Type B pancreatic cell (in vitro differentiated cells): Measurements from ENCODE around the gene TLCD1. TPM values are rescaled to one million over a fixed set of nuclear protein-coding genes. Genes with fewer than 3 reads are reported as not detected.
A peak's percentile ranks its signal among the peaks of the same experiment; 100 is the strongest.

Experiments
- DNase-seq: peaks from one replicate; pipeline ENCODE4 v3.0.0; 2021; ENCODE audit warnings: mixed read lengths; ENCODE audit not compliant: unreplicated experiment; ENCODE audit errors: extremely low spot score
- H3K27ac Mint-ChIP-seq: 2 replicates; pipeline ENCODE4 v1.8.0; 2021; ENCODE audit warnings: mild to moderate bottlenecking, mixed read lengths
- H3K27me3 Mint-ChIP-seq: 2 replicates; pipeline ENCODE4 v1.8.0; 2021; ENCODE audit warnings: mixed read lengths
- H3K36me3 Mint-ChIP-seq: 2 replicates; pipeline ENCODE4 v1.8.0; 2021; ENCODE audit warnings: mixed read lengths
- H3K4me1 Mint-ChIP-seq: one replicate; pipeline ENCODE4 v1.8.0; 2021; ENCODE audit warnings: mixed read lengths; ENCODE audit not compliant: unreplicated experiment
- H3K4me3 Mint-ChIP-seq: 2 replicates; pipeline ENCODE4 v1.8.0; 2021; ENCODE audit warnings: mild to moderate bottlenecking, mixed read lengths
- H3K9me3 Mint-ChIP-seq: 2 replicates; pipeline ENCODE4 v1.8.0; 2021; ENCODE audit warnings: mixed read lengths
- total RNA-seq: library from RNA; stranded (reverse); gene quantifications from 2 replicates; pipeline ENCODE4 v1.2.1, GENCODE V29; 2021; ENCODE audit warnings: low replicate concordance
- TF ChIP-seq, protein P1 (sequence below): fragments of 200-600 bp; sonication (generic); conservative IDR thresholded peaks from 2 replicates; pipeline ENCODE4 v1.5.0; 2021; ENCODE audit warnings: antibody characterized with exemption, mild to moderate bottlenecking

Gene TLCD1
- total RNA-seq, 1 donor from 2014 or later, result 18.6 TPM

DNA sequence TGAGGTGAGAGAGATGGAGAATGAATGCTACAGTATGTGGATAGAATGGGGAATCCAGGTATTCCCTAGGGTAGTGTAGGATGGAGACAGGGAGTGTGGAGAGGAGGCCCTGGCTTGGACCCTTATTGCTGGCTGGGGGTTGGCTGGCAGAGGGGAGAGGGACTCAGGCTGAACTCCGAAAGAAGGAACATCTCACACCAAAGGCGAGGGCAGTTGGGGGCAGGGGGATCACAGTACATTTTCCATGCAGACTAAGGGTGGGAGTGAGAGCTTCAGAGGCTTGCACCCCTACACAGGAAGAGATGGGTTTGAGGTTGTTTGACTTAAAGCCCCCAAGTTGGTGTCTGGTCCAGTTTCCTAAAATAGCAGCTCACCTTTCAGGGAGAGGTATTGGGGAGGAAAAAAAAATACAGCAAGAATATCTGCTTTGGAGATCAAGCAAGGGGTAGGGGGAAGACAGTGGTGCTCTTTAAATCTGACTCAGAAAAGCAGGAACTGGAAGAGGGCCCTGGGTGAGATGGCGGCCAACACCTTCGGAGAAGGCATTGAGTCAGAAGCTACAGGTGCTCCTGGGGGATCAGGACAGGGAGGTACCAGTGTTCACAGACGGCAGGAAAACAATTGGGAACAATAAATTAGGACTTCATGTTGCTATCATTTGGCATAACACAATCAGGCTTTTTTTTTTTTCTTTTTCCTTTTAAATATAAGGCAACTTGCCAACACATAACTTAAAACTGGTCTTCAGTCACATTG lies 30.2 kb upstream of the TLCD1 start:
- Mint-ChIP-seq H3K36me3 (peaks cover 9% of the 10 kb centered on the region), H3K27ac (peak overlapping the region; percentile 26), H3K4me1 (peaks cover 7% of the 10 kb centered on the region), H3K9me3 (no peaks in the 10 kb centered on the region), H3K4me3 (no peak overlapping the region), H3K27me3 (no peaks in the 10 kb centered on the region)
- no peak for DNase-seq
- TF ChIP-seq, protein P1, sequence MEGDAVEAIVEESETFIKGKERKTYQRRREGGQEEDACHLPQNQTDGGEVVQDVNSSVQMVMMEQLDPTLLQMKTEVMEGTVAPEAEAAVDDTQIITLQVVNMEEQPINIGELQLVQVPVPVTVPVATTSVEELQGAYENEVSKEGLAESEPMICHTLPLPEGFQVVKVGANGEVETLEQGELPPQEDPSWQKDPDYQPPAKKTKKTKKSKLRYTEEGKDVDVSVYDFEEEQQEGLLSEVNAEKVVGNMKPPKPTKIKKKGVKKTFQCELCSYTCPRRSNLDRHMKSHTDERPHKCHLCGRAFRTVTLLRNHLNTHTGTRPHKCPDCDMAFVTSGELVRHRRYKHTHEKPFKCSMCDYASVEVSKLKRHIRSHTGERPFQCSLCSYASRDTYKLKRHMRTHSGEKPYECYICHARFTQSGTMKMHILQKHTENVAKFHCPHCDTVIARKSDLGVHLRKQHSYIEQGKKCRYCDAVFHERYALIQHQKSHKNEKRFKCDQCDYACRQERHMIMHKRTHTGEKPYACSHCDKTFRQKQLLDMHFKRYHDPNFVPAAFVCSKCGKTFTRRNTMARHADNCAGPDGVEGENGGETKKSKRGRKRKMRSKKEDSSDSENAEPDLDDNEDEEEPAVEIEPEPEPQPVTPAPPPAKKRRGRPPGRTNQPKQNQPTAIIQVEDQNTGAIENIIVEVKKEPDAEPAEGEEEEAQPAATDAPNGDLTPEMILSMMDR, result no peak

DNA sequence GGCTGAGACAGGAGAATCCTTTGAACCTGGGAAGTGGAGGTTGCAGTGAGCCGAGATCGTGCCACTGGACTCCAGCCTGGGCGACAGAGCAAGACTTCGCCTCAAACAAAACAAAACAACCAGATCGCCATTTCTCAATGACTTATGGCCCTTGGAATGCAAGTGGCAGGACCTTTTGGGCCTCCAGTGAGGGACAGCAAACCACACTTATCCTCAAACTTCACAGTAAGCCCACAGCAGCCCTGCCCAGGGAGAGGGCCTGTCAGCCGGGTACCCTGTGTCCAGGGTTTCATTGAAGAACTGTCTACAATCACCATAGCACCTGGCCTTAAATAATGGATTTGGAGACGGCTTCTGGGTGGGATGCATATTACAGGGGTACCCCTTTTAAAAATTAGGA lies 29.5 kb upstream of the TLCD1 start:
- Mint-ChIP-seq H3K4me3 (no peak overlapping the region), H3K4me1 (no peaks in the 10 kb centered on the region), H3K27me3 (no peaks in the 10 kb centered on the region), H3K27ac (peak overlapping the region; percentile 26), H3K9me3 (no peaks in the 10 kb centered on the region), H3K36me3 (peaks cover 12% of the 10 kb centered on the region)
- TF ChIP-seq, protein P1, result no peak
- DNase-seq, result no peak

DNA sequence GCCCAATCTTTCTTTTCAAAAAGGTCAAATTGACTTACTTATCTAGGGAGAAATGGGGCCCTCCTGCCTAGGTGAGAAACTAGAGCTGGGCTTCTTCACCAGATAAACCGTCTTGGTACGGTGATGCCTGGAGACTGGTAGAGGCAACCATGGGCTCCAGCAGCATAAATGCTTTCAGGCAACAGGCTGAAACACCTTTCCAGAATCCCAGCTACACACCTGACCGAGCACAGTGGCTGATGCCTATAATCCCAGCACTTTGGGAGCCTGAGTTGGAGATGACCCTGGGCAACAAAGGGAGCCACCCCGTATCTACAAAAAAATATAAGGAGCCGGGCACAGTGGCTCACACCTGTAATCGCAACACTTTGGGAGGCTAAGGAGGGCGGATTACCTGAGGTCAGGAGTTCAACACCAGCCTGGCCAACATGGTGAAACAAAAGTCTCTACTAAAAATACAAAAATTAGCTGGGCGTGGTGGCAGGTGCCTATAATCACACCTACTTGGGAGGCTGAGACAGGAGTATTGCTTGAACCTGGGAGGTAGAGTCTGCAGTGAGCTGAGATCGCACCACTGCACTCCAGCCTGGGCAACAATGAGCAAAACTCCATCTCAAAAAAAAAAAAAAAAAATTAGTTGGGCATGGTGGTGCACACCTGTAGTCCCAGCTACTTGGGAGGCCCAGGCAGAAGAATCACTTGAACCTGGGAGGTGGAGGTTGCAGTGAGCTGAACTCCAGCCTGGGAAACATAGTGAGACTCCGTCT lies 25.8 kb upstream of the TLCD1 start:
- no peaks in the 10 kb centered on the region for H3K27me3 Mint-ChIP-seq
- no peak overlapping the region for H3K4me3 Mint-ChIP-seq
- peaks cover 13% of the 10 kb centered on the region for H3K36me3 Mint-ChIP-seq
- H3K9me3 Mint-ChIP-seq, result no peaks in the 10 kb centered on the region
- peaks cover 6% of the 10 kb centered on the region for H3K4me1 Mint-ChIP-seq
- no peak for DNase-seq
- TF ChIP-seq, protein P1, result no peak
- peak overlapping the region; percentile 79 for H3K27ac Mint-ChIP-seq

DNA sequence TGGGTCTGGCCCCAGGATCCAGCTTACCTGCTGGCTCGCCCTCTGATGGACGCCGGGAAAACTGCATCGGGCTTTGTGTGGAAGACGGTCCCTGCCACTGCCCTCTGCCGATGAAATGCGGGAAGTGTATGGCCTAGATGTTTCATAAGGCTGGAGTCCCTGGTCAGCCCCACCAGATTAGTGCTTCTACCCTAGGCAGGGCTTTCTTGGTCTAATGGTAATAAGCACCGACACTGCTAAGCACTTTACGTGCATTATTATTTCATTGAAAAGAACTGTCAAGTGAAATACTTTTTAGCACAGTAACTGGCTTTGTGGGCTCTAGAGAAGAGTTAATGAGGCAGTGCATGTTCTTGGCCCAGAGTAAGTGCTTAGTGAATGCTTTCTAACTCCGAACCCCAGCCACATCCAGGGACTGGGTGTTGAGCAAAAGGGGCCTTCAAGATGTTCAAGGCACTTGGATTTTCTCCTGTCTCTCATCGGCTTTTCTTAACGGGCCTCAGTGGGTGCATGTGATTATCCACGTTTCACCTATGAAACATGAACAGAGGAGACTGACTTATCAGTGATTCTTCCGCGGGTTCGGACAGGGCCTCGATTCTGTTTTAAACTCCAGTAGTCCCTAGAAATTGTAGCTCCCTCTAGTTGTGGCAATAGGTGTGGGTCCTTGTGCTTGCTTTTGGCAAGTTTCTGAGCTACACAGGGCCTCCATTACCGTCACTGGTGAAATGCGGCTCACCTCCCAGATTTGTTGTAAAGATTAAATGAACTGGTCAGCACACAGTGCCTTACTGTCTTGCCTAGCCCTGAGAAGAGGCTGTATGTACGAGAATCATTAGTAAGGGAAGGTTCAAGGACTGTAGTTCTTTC lies 24.4 kb upstream of the TLCD1 start:
- no peaks in the 10 kb centered on the region for H3K27me3 Mint-ChIP-seq
- H3K4me1 Mint-ChIP-seq, result peaks cover 6% of the 10 kb centered on the region
- TF ChIP-seq, protein P1, result peak; percentile 98
- peak overlapping the region; percentile 88 for H3K27ac Mint-ChIP-seq
- DNase-seq, result peak; percentile 93
- H3K9me3 Mint-ChIP-seq, result no peaks in the 10 kb centered on the region
- peak overlapping the region; percentile 71 for H3K4me3 Mint-ChIP-seq
- H3K36me3 Mint-ChIP-seq, result peaks cover 13% of the 10 kb centered on the region

DNA sequence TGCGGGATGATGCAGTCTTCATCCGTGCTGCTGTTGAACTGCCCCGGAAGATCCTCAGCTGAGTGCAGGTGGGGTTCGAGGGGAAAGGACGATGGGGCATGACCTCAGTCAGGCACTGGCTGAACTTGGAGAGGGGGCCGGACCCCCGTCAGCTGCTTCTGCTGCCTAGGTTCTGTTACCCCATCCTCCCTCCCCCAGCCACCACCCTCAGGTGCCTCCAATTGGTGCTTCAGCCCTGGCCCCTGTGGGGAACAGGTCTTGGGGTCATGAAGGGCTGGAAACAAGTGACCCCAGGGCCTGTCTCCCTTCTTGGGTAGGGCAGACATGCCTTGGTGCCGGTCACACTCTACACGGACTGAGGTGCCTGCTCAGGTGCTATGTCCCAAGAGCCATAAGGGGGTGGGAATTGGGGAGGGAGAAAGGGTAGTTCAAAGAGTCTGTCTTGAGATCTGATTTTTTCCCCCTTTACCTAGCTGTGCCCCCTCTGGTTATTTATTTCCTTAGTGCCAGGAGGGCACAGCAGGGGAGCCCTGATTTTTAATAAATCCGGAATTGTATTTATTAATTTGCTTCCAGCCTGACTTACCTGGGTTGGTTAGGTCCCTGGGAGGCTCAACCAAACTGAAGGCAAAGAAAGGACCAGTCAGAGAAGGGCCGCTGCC lies 23.6 kb upstream of the TLCD1 start:
- Mint-ChIP-seq H3K4me3 (peak overlapping the region; percentile 71), H3K9me3 (no peaks in the 10 kb centered on the region), H3K27ac (peak overlapping the region; percentile 98), H3K4me1 (peaks cover 6% of the 10 kb centered on the region), H3K36me3 (peaks cover 13% of the 10 kb centered on the region), H3K27me3 (no peaks in the 10 kb centered on the region)
- DNase-seq, result no peak
- TF ChIP-seq, protein P1, result no peak
